PC-3 (cell line): Measurements from ENCODE around the gene FARP1.

Experiments
- CTCF ChIP-seq: fragments of 300-600 bp; sonication (generic); conservative IDR thresholded peaks from 2 replicates; pipeline ENCODE4 v1.5.1; 2017; ENCODE audit warnings: antibody characterized with exemption, low read depth, mild to moderate bottlenecking, low read length
- EZH2 ChIP-seq: fragments of 300-600 bp; sonication (generic); IDR thresholded peaks from one replicate; pipeline ENCODE4 v1.6.1; 2017; ENCODE audit warnings: antibody characterized with exemption, mild to moderate bottlenecking, low read length; ENCODE audit not compliant: unreplicated experiment

GRCh38 chr13:98156259-98156658, 13.4 kb downstream of the FARP1 start:
- no peak for TF ChIP-seq CTCF
- no peak for TF ChIP-seq EZH2
